B cell (primary cell): ENCODE data around the gene ANKRD34A. TPM values are rescaled to one million over a fixed set of nuclear protein-coding genes. Genes with fewer than 3 reads are reported as not detected.

Source experiments
- ATAC-seq: fragments of 200-7000 bp; cut with Tn5 transposase; one replicate; pipeline ENCODE4 v1.10.0; 2021; ENCODE audit warnings: low read depth, mild to moderate bottlenecking, moderate number of reproducible peaks, moderate library complexity
- CTCF ChIA-PET: fragments of 350-600 bp; sonication (Branson Sonifier 250); formaldehyde crosslinking; loops from one replicate; lab custom pipeline; 2021; ENCODE audit warnings: antibody characterized with exemption, inconsistent platforms; lab: Charles Lee
- POLR2A ChIA-PET: fragments of 350-600 bp; sonication (Branson Sonifier 250); formaldehyde crosslinking; loops from one replicate; lab custom pipeline; 2021; ENCODE audit warnings: antibody characterized with exemption; lab: Charles Lee
- DNase-seq: peaks from one replicate; pipeline ENCODE4 v3.0.0; 2013
- H2AFZ ChIP-seq: 2 replicates; pipeline ENCODE4 v1.6.1; 2012; ENCODE audit warnings: mild to moderate bottlenecking, low read depth, low read length; ENCODE audit not compliant: insufficient read depth, poor library complexity, severe bottlenecking
- H3K27ac ChIP-seq, 2 donors: 1 replicate in 1 of 2; 2 replicates in 1 of 2; pipeline ENCODE4 v1.5.1; 2012 to 2013; ENCODE audit warnings: low read length in 2 of 2, mild to moderate bottlenecking in 2 of 2, moderate library complexity in 1 of 2
- H3K27me3 ChIP-seq, 4 experiments: fragments of 200-600 bp in 1 of 4; sonication (generic) in 1 of 4; replicated peaks in 1 of 4; 1 replicate in 2 of 4; 2 replicates in 2 of 4; pipeline versions ENCODE4 v1.6.1 to v1.7.0; 2013 to 2016; ENCODE audit warnings: low read length in 3 of 4, mild to moderate bottlenecking in 2 of 4, mixed read lengths in 1 of 4, moderate library complexity in 1 of 4; ENCODE audit not compliant: insufficient read depth in 4 of 4, control insufficient read depth in 3 of 4; ENCODE audit errors: control extremely low read depth in 1 of 4
- H3K36me3 ChIP-seq, 2 experiments: replicated peaks in 1 of 2; 1 replicate in 1 of 2; 2 replicates in 1 of 2; pipeline versions ENCODE4 v1.6.1 to v1.7.1; 2013; ENCODE audit warnings: low read length in 1 of 2; ENCODE audit not compliant: insufficient read depth in 2 of 2, control insufficient read depth in 1 of 2; ENCODE audit errors: control extremely low read depth in 1 of 2, extremely low read depth in 1 of 2
- H3K4me1 ChIP-seq, 2 donors: fragments of 200-600 bp in 1 of 2; sonication (generic) in 1 of 2; 1 replicate in 1 of 2; 2 replicates in 1 of 2; pipeline versions ENCODE4 v1.5.1 to v1.6.1; 2013 to 2017; ENCODE audit warnings: low read length in 2 of 2; ENCODE audit not compliant: control insufficient read depth in 2 of 2, insufficient read depth in 2 of 2
- H3K4me2 ChIP-seq: replicated peaks from 2 replicates; pipeline ENCODE3; 2012; ENCODE audit warnings: mild to moderate bottlenecking, low read depth, low read length; ENCODE audit not compliant: poor library complexity, severe bottlenecking
- H3K4me3 ChIP-seq, 5 experiments: fragments of 200-600 bp in 1 of 5; sonication (generic) in 1 of 5; 1 replicate in 3 of 5; 2 replicates in 2 of 5; pipeline versions ENCODE4 v1.5.1 to v1.7.0; 2011 to 2016; ENCODE audit warnings: low read length in 4 of 5, mild to moderate bottlenecking in 4 of 5, low read depth in 2 of 5, control low read depth in 1 of 5, moderate library complexity in 1 of 5; ENCODE audit not compliant: insufficient read depth in 1 of 5; ENCODE audit errors: control extremely low read depth in 1 of 5, extremely low read depth in 1 of 5
- H3K79me2 ChIP-seq: fragments of 200-600 bp; sonication (generic); one replicate; pipeline ENCODE4 v1.6.0; 2016; ENCODE audit warnings: low read length; ENCODE audit not compliant: control insufficient read depth, insufficient read depth
- H3K9ac ChIP-seq: fragments of 200-600 bp; sonication (generic); 2 replicates; pipeline ENCODE4 v1.6.1; 2017; ENCODE audit warnings: mild to moderate bottlenecking, low read length, moderate library complexity
- H3K9me3 ChIP-seq, 3 donors: one replicate each; pipeline versions ENCODE4 v1.6.1 to v1.7.1; 2013; ENCODE audit warnings: low read length in 2 of 3; ENCODE audit not compliant: control insufficient read depth in 2 of 3, insufficient read depth in 1 of 3; ENCODE audit errors: control extremely low read depth in 1 of 3
- H4K20me1 ChIP-seq: 2 replicates; pipeline ENCODE4 v1.6.0; 2012; ENCODE audit warnings: mild to moderate bottlenecking, low read length; ENCODE audit not compliant: insufficient read depth, control insufficient read depth, poor library complexity, severe bottlenecking
- H3K27ac Mint-ChIP-seq: one replicate; pipeline ENCODE4 v1.8.0; 2021; ENCODE audit warnings: mixed read lengths
- H3K27me3 Mint-ChIP-seq: one replicate; pipeline ENCODE4 v1.8.0; 2021; ENCODE audit warnings: mixed read lengths
- H3K4me1 Mint-ChIP-seq: one replicate; pipeline ENCODE4 v1.8.0; 2021; ENCODE audit warnings: mixed read lengths
- H3K4me3 Mint-ChIP-seq: one replicate; pipeline ENCODE4 v1.8.0; 2021; ENCODE audit warnings: mixed read lengths
- H3K9me3 Mint-ChIP-seq: one replicate; pipeline ENCODE4 v1.8.0; 2022; ENCODE audit warnings: mixed read lengths; ENCODE audit not compliant: insufficient read depth
- EZH2 ChIP-seq: IDR thresholded peaks from 2 replicates; pipeline ENCODE4 v1.6.1; 2012; ENCODE audit warnings: borderline replicate concordance, low read depth, mild to moderate bottlenecking, moderate library complexity, low read length; ENCODE audit not compliant: insufficient read depth, poor library complexity, severe bottlenecking
- whole genome bisulfite sequencing: methylation state at CpG from one replicate; pipeline ENCODE4 v1.1.5; 2013; ENCODE audit warnings: missing lambda C conversion rate; ENCODE audit not compliant: insufficient coverage; 5-methylcytosine and 5-hydroxymethylcytosine counted together
- intact Hi-C: fragments of 100-400 bp; cut with micrococcal nuclease; formaldehyde crosslinking; loops from one replicate; pipeline ENCODE4 v1.10.0; 2022
- polyA plus RNA-seq: library from polyadenylated mRNA; depleted of rRNA; stranded (reverse); fragments of >200 nt; gene quantifications from 2 replicates; pipeline ENCODE4 v1.2.3, GENCODE V29; 2012
- total RNA-seq, 2 donors: library from RNA; stranded (reverse); fragments of 120-200 nt in 1 of 2; gene quantifications; 1 replicate in 1 of 2; 2 replicates in 1 of 2; pipeline versions ENCODE4 v1.2.3 to v1.2.4, GENCODE V29; 2013 to 2022
- TF ChIP-seq, protein P1 (sequence below): fragments of 200-600 bp; IDR thresholded peaks from one replicate; pipeline ENCODE4 v1.8.0; 2022; ENCODE audit warnings: antibody characterized with exemption, mild to moderate bottlenecking

The ANKRD34A gene
- total and polyA plus RNA-seq, 2 donors (not counting 1 experiment from before 2014, with no cell fraction given) = 0.86 to 1.8 TPM

DNA sequence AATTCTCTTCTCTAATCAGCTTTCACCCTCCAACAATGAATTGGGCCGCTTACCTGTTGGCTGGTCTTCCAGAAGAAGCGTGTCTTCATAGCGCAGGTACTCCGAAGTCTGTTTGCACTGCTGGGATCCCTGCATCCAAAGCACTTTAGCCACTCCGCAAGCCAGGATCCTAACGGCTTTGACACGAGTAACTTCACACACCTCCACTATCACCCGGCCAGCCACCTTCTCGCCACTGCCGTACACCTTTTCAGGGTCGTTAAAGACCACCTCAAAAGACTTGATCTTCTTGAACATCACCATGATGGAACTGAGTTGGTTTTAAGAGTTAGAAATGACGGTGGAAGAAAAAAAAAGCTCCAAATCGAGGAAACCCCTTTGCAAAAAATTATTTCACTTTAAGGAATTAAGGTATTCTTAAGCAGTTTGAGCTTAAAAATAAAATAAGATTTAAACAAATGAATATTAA is 31.6 kb upstream of the ANKRD34A start:
- H3K79me2 ChIP-seq = peaks cover 46% of the 10 kb centered on the region
- peaks cover 75% of the 10 kb centered on the region for H3K4me1 Mint-ChIP-seq
- H3K4me3 Mint-ChIP-seq = peak overlapping the region; percentile 95
- H3K27me3 ChIP-seq = no peaks in the 10 kb centered on the region
- H3K27ac Mint-ChIP-seq = peak overlapping the region; percentile 100
- H3K36me3 ChIP-seq = peaks cover 12 to 40% of the 10 kb centered on the region in 2 experiments
- ChIA-PET CTCF (interaction anchor here (1.8 to 14.8 kb wide), 4 partner anchors 13 to 69 kb away, joined by 5 to 207 read pairs (median 72); partner anchors contain the start of genes LIX1L and RBM8A), POLR2A (interaction anchor here (2.9 to 12.1 kb wide), 3 partner anchors 10 to 17 kb away, joined by 31 to 131 read pairs (median 43); no protein-coding TSS in a partner anchor)
- H3K4me2 ChIP-seq = peak overlapping the region; percentile 80
- peak overlapping the region; percentile 81 to 100 (median 95) for H3K4me3 ChIP-seq
- H3K9ac ChIP-seq = peak overlapping the region; percentile 81
- H2AFZ ChIP-seq = no peak overlapping the region
- H3K9me3 Mint-ChIP-seq = no peaks in the 10 kb centered on the region
- DNase-seq = no peak
- 0% methylated on average over 7 of the region's 13 CpGs for WGBS
- intact Hi-C loops = loop anchor here (1.0 to 5.0 kb wide), 6 partner anchors 17 to 139 kb away; partner anchors contain the start of genes LIX1L, PEX11B and PIAS3
- peaks cover 52 to 66% of the 10 kb centered on the region in 2 donors for H3K4me1 ChIP-seq
- TF ChIP-seq EZH2 = no peak
- TF ChIP-seq, protein P1, sequence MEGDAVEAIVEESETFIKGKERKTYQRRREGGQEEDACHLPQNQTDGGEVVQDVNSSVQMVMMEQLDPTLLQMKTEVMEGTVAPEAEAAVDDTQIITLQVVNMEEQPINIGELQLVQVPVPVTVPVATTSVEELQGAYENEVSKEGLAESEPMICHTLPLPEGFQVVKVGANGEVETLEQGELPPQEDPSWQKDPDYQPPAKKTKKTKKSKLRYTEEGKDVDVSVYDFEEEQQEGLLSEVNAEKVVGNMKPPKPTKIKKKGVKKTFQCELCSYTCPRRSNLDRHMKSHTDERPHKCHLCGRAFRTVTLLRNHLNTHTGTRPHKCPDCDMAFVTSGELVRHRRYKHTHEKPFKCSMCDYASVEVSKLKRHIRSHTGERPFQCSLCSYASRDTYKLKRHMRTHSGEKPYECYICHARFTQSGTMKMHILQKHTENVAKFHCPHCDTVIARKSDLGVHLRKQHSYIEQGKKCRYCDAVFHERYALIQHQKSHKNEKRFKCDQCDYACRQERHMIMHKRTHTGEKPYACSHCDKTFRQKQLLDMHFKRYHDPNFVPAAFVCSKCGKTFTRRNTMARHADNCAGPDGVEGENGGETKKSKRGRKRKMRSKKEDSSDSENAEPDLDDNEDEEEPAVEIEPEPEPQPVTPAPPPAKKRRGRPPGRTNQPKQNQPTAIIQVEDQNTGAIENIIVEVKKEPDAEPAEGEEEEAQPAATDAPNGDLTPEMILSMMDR = no peak
- H3K27me3 Mint-ChIP-seq = no peaks in the 10 kb centered on the region
- H3K9me3 ChIP-seq = no peaks in the 10 kb centered on the region
- H3K27ac ChIP-seq = peak overlapping the region; percentile 82 to 96
- no peak for ATAC-seq
- H4K20me1 ChIP-seq = peaks cover 39% of the 10 kb centered on the region
